Adrenal gland (tissue), 5 donors: Measurements from ENCODE around the gene DENND5B.
"Not testable (repeated sequence)": the region's sequence is repeated elsewhere in the genome, so short reads cannot be mapped to it uniquely, and the experiment has no call there.

ENCODE experiments used
- POLR2A ChIP-seq, 2 donors: fragments of 450-650 bp; IDR thresholded peaks; one replicate each; pipeline ENCODE4 v1.6.1; 2017; ENCODE audit warnings: antibody characterized with exemption in 2 of 2, mild to moderate bottlenecking in 2 of 2, moderate library complexity in 1 of 2
- TF ChIP-seq, protein P1 (sequence below), 6 experiments: fragments of 450-650 bp in 4 of 6; fragments of 200-600 bp in 2 of 6; sonication (generic) in 1 of 6; IDR thresholded peaks; 1 replicate in 5 of 6; 2 replicates in 1 of 6; pipeline versions ENCODE4 v1.5.1 to v1.8.0; 2016 to 2021; ENCODE audit warnings: antibody characterized with exemption in 6 of 6, mild to moderate bottlenecking in 2 of 6, moderate library complexity in 1 of 6
- donor health status: DM: no; HTN: no; CAD: no.

- TF ChIP-seq, protein P1, sequence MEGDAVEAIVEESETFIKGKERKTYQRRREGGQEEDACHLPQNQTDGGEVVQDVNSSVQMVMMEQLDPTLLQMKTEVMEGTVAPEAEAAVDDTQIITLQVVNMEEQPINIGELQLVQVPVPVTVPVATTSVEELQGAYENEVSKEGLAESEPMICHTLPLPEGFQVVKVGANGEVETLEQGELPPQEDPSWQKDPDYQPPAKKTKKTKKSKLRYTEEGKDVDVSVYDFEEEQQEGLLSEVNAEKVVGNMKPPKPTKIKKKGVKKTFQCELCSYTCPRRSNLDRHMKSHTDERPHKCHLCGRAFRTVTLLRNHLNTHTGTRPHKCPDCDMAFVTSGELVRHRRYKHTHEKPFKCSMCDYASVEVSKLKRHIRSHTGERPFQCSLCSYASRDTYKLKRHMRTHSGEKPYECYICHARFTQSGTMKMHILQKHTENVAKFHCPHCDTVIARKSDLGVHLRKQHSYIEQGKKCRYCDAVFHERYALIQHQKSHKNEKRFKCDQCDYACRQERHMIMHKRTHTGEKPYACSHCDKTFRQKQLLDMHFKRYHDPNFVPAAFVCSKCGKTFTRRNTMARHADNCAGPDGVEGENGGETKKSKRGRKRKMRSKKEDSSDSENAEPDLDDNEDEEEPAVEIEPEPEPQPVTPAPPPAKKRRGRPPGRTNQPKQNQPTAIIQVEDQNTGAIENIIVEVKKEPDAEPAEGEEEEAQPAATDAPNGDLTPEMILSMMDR (IDR thresholded peaks at IDR 0.05) = not testable (repeated sequence)
- TF ChIP-seq POLR2A (IDR thresholded peaks at IDR 0.05) = not testable (repeated sequence)
These were observed 21.4 kb downstream of the DENND5B start for GRCh38 chr12:31569517-31569916.
